ENCODE results near the gene PODXL. TPM values are rescaled to one million over a fixed set of nuclear protein-coding genes. Genes with fewer than 3 reads are reported as not detected.

The PODXL gene
- total RNA-seq, 2 donors from 2014 or later = 23.0 to 50.8 TPM

DNA sequence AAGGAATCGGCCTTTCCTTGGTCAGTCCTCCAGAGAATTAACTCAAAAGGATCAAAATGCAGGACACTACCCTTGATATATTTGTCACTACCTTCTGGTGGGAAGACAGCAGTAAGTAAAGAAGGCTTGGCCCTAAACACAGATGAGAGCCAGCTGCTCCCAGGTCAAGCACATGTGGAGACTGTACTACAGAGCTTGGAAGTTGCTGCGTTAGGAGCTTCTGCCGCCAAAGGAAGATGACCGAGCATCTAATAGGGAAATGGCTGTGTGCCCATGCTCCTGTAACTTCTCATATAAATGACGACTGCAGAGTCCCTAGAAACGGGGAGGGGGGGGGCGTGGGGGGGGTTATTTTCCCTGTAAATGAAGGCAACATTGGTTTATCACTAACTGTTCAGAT, 59.0 kb downstream of the PODXL start:
- no peaks in the 10 kb centered on the region for H3K27me3 ChIP-seq (replicated peaks; ENCODE audit: insufficient read depth)
- H3K9me3 ChIP-seq = no peaks in the 10 kb centered on the region
- H3K27ac ChIP-seq = no peak overlapping the region
- no peak for ATAC-seq (ENCODE audit: insufficient number of reproducible peaks, low FRiP score, low read depth)
- H3K4me3 ChIP-seq = no peak overlapping the region
- no peak for DNase-seq (ENCODE audit: low spot score)
- H3K4me1 ChIP-seq (ENCODE audit: control insufficient read depth in 1 of 2, low read depth in 2 of 2) = no peaks in the 10 kb centered on the region
- TF ChIP-seq, protein P1, sequence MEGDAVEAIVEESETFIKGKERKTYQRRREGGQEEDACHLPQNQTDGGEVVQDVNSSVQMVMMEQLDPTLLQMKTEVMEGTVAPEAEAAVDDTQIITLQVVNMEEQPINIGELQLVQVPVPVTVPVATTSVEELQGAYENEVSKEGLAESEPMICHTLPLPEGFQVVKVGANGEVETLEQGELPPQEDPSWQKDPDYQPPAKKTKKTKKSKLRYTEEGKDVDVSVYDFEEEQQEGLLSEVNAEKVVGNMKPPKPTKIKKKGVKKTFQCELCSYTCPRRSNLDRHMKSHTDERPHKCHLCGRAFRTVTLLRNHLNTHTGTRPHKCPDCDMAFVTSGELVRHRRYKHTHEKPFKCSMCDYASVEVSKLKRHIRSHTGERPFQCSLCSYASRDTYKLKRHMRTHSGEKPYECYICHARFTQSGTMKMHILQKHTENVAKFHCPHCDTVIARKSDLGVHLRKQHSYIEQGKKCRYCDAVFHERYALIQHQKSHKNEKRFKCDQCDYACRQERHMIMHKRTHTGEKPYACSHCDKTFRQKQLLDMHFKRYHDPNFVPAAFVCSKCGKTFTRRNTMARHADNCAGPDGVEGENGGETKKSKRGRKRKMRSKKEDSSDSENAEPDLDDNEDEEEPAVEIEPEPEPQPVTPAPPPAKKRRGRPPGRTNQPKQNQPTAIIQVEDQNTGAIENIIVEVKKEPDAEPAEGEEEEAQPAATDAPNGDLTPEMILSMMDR (IDR thresholded peaks at IDR 0.05) = no peak
- no peaks in the 10 kb centered on the region for H3K36me3 ChIP-seq

DNA sequence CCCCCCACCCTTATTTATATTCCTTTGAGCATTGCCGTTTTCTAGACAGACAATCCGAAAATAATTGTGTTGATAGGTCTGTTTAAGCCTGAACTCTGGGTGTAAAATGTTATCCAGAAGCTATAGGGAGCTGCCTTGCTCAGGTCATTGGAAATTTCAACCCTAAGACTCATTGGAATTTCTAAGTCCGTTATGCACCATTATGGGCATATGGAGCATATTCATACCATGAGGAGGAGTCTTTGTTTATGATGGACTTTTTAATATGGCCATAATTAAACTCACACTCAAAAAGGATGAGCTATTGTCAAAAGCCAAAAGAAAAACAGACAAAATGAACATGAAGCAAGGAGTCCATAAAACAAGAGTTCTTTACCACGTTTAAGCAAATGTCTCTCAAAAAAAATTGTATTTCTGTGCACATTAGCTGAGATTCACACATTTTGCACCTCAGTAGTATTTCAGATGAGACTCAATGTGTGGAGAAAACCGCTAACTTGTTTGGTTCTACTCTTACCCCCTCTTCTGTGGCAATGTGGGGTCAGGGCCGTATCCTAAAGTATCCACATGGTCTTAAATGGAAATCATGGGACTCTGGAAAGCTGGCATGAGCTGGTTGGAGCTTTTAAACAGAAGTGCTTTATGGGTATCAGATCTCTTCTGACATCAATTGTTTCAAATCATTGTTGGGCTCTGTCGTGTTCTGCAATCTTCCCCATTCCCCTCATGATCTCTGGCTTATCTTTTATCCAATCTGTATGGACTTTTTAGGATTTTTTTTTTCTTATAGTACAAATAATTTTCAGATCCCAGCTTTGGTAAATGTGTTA, 60.5 kb downstream of the PODXL start:
- ATAC-seq (ENCODE audit: insufficient number of reproducible peaks, low FRiP score, low read depth) = no peak
- H3K27ac ChIP-seq = no peak overlapping the region
- H3K36me3 ChIP-seq = no peaks in the 10 kb centered on the region
- TF ChIP-seq, protein P1 (IDR thresholded peaks at IDR 0.05) = no peak
- H3K4me1 ChIP-seq (ENCODE audit: control insufficient read depth in 1 of 2, low read depth in 2 of 2) = no peaks in the 10 kb centered on the region
- DNase-seq (ENCODE audit: low spot score) = no peak
- H3K9me3 ChIP-seq = no peaks in the 10 kb centered on the region
- no peaks in the 10 kb centered on the region for H3K27me3 ChIP-seq (replicated peaks; ENCODE audit: insufficient read depth)
- H3K4me3 ChIP-seq = no peak overlapping the region

DNA sequence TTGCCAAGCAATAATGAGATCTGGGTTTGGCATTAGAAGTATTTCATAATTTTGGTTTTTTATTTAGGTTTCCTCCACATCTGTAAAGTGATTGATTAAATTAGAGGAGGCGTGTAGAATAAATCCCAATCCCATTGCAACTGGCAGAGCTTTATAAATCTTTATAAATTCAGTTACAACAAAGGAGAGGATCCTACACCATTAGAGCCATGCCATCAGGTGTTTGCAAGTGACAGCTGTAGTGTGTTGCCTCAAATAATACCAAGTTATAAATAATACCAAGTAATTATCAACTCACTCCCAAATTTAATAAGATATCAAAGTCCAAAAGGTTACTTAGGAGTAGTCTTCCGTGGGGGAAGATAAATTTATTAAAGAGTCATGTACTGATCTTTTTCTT, 62.2 kb downstream of the PODXL start:
- no peak overlapping the region for H3K27ac ChIP-seq

DNA sequence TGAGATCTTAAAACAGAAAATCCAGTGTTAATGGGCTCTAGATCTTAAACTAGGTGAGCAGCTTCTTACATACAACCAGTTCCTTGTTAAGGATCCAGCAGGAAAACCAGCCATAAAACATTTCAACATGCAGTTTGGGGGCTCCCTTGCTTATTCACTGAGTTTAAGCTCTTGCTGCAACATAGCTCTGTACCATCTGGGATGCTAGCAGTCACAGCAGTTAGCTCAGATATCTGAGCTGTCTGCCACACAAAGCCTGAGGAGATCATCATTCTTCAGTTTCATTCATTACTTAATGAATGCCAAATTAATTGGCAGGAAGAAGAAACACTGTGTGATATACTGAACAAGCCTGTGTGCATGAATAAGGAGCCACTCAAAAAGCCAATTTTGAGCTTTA, 62.8 kb downstream of the PODXL start:
- ATAC-seq (ENCODE audit: insufficient number of reproducible peaks, low FRiP score, low read depth) (no peak), DNase-seq (ENCODE audit: low spot score) (no peak)
- H3K9me3 ChIP-seq = no peaks in the 10 kb centered on the region
- no peaks in the 10 kb centered on the region for H3K4me1 ChIP-seq (ENCODE audit: control insufficient read depth in 1 of 2, low read depth in 2 of 2)
- no peaks in the 10 kb centered on the region for H3K36me3 ChIP-seq
- H3K27ac ChIP-seq = no peak overlapping the region
- no peaks in the 10 kb centered on the region for H3K27me3 ChIP-seq (replicated peaks; ENCODE audit: insufficient read depth)
- H3K4me3 ChIP-seq = no peak overlapping the region
- TF ChIP-seq, protein P1 (IDR thresholded peaks at IDR 0.05) = no peak

More for the DNA sequence above, 62.2 kb downstream of the PODXL start:
- Histone ChIP-seq H3K4me3 (no peak overlapping the region), H3K27me3 (replicated peaks; ENCODE audit: insufficient read depth) (no peaks in the 10 kb centered on the region), H3K9me3 (no peaks in the 10 kb centered on the region), H3K4me1 (ENCODE audit: control insufficient read depth in 1 of 2, low read depth in 2 of 2) (no peaks in the 10 kb centered on the region), H3K36me3 (no peaks in the 10 kb centered on the region)
- DNase-seq (ENCODE audit: low spot score) (no peak), ATAC-seq (ENCODE audit: insufficient number of reproducible peaks, low FRiP score, low read depth) (no peak)
- TF ChIP-seq, protein P1 (IDR thresholded peaks at IDR 0.05) = no peak

DNA sequence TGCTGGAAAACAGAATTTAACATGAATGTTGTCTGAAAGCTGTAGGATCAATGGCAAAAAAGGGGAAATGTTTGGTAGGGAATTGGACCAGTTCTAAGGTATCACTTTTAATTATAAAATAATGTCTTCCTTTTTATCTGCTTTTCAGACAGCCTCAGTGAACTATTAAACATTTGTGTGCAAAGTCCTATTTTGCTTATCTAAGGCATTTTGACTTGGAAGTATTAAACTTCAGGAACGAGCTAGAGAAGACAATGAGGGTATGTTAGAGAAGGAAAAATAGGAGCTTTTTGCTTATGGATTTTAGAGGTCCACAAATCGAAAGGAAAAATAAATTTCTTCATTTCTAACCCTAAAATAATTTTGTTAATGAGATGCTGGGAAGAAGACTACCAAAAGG, 63.3 kb downstream of the PODXL start:
- ATAC-seq (ENCODE audit: insufficient number of reproducible peaks, low FRiP score, low read depth) = no peak
- no peak overlapping the region for H3K27ac ChIP-seq
- DNase-seq (ENCODE audit: low spot score) = no peak
- H3K4me3 ChIP-seq = no peak overlapping the region
- no peaks in the 10 kb centered on the region for H3K36me3 ChIP-seq
- no peaks in the 10 kb centered on the region for H3K4me1 ChIP-seq (ENCODE audit: control insufficient read depth in 1 of 2, low read depth in 2 of 2)
- no peaks in the 10 kb centered on the region for H3K27me3 ChIP-seq (replicated peaks; ENCODE audit: insufficient read depth)
- TF ChIP-seq, protein P1 (IDR thresholded peaks at IDR 0.05) = no peak
- H3K9me3 ChIP-seq = no peaks in the 10 kb centered on the region
